HCT116 (cell line): ENCODE data around the gene RAB3GAP1.

Experiments used
- EGR1 ChIP-seq: IDR thresholded peaks from 2 replicates; pipeline ENCODE4 v1.6.1; 2012; ENCODE audit warnings: low read depth
- POLR2A ChIP-seq: IDR thresholded peaks from 2 replicates; pipeline ENCODE4 v1.7.0; 2011; ENCODE audit warnings: borderline replicate concordance; ENCODE audit not compliant: insufficient read depth, insufficient read length; ENCODE audit errors: extremely low read depth
- ZFX ChIP-seq: fragments of 450-650 bp; IDR thresholded peaks from 2 replicates; pipeline ENCODE4 v1.6.1; 2017
- TF ChIP-seq, protein P1 (sequence below), 3 experiments: fragments of 200-600 bp in 1 of 3; sonication (generic) in 1 of 3; IDR thresholded peaks in 2 of 3; conservative IDR thresholded peaks in 1 of 3; 2 replicates each; pipeline ENCODE4 v1.5.1; 2012 to 2017; ENCODE audit warnings: low read depth in 2 of 3, low read length in 2 of 3, antibody characterized with exemption in 1 of 3, borderline replicate concordance in 1 of 3, control low read depth in 1 of 3, mild to moderate bottlenecking in 1 of 3, mixed read lengths in 1 of 3, mixed run types in 1 of 3, moderate library complexity in 1 of 3; ENCODE audit not compliant: insufficient read depth in 1 of 3
- TF ChIP-seq, protein P2 (sequence below): IDR thresholded peaks from 2 replicates; pipeline ENCODE4 v1.6.1; 2012

DNA sequence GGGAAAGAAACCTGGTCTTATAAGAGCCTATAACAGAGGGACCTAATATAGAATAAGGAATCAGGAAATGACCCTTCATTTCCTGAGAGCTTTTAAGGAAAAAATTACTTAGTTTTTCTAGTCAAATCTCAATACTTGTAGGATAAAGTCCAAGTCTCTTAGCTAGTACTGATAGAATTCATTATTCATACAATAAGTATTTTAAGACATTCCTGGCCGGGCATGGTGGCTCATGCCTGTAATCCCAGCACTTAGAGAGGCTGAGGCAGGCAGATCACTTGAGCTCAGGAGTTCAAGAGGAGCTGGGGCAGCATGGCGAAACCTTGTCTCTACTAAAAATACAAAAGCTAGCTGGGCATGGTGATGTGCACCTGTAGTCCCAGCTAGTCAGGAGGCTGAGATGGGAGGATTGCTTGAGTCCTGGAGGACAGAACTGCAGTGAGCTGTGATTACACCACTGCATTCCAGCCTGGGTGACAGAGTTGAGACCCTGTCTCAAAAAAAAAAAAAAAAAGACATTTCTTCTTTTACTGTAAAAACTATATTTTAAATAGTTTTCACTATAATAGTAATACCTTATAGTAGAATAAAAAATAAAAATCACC, 3.2 kb downstream of the RAB3GAP1 start:
- TF ChIP-seq POLR2A = no peak
- TF ChIP-seq, protein P1, sequence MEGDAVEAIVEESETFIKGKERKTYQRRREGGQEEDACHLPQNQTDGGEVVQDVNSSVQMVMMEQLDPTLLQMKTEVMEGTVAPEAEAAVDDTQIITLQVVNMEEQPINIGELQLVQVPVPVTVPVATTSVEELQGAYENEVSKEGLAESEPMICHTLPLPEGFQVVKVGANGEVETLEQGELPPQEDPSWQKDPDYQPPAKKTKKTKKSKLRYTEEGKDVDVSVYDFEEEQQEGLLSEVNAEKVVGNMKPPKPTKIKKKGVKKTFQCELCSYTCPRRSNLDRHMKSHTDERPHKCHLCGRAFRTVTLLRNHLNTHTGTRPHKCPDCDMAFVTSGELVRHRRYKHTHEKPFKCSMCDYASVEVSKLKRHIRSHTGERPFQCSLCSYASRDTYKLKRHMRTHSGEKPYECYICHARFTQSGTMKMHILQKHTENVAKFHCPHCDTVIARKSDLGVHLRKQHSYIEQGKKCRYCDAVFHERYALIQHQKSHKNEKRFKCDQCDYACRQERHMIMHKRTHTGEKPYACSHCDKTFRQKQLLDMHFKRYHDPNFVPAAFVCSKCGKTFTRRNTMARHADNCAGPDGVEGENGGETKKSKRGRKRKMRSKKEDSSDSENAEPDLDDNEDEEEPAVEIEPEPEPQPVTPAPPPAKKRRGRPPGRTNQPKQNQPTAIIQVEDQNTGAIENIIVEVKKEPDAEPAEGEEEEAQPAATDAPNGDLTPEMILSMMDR (IDR thresholded peaks at IDR 0.05 in 2 of 3, conservative IDR thresholded peaks at IDR 0.05 in 1 of 3; ENCODE audit: borderline replicate concordance in 1 of 3, insufficient read depth in 1 of 3, low read depth in 2 of 3, low read length in 2 of 3) = no peak
- no peak for TF ChIP-seq ZFX
- TF ChIP-seq, protein P2, sequence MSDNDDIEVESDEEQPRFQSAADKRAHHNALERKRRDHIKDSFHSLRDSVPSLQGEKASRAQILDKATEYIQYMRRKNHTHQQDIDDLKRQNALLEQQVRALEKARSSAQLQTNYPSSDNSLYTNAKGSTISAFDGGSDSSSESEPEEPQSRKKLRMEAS = no peak
- TF ChIP-seq EGR1 = no peak
